ENCODE results near the gene GHR. TPM values are rescaled to one million over a fixed set of nuclear protein-coding genes. Genes with fewer than 3 reads are reported as not detected.

GHR gene
- total and polyA plus RNA-seq, 10 of the 15 experiments (the other 5 are each of a cell fraction or from before 2014, with no cell fraction given), result 0.23 to 10.2 (median 0.48) TPM

GRCh38 chr5:42598311-42598710 lies 175.1 kb downstream of the GHR start:
- ChIA-PET POLR2A (no interaction called here), CTCF (interaction anchor here (1.0 to 1.2 kb wide), 2 partner anchors 12 to 14 kb away, joined by 3 to 4 read pairs; no protein-coding TSS in a partner anchor), SMC1A (ENCODE audit: uncharacterized antibody, unreplicated experiment) (interaction anchor here (1.6 to 2.5 kb wide), 2 partner anchors 9 to 292 kb away, joined by 3 to 9 read pairs; no protein-coding TSS in a partner anchor), RAD21 (ENCODE audit: unreplicated experiment) (interaction anchor here (1.3 kb wide), 1 partner anchor 175 kb away, joined by 3 read pairs; the partner anchor contains the start of gene GHR)
- H3K4me1 ChIP-seq (ENCODE audit: control insufficient read depth, insufficient read depth, low read length), result no peaks in the 10 kb centered on the region
- no peak overlapping the region for H3K4me2 ChIP-seq (ENCODE audit: control insufficient read depth, insufficient read depth)
- H3K9ac ChIP-seq (ENCODE audit: control insufficient read depth, insufficient read depth, low read length), result no peak overlapping the region
- no peak overlapping the region for H3K4me3 ChIP-seq
- H3K79me2 ChIP-seq (ENCODE audit: control insufficient read depth, insufficient read depth, low read length), result no peaks in the 10 kb centered on the region
- H3K36me3 ChIP-seq (ENCODE audit: control insufficient read depth in 2 of 2, insufficient read depth in 2 of 2, low read length in 1 of 2), result no peaks in the 10 kb centered on the region
- ATAC-seq (no peak), FAIRE-seq (no peak), DNase-seq (ENCODE audit: low read depth, low spot score) (no peak)
- TF ChIP-seq EP300 (IDR thresholded peaks at IDR 0.05; ENCODE audit: borderline replicate concordance in 1 of 2, control insufficient read depth in 1 of 2, low read depth in 2 of 2, low read length in 2 of 2), result no peak
- no peaks in the 10 kb centered on the region for H4K20me1 ChIP-seq (ENCODE audit: control insufficient read depth, insufficient read depth)
- no TSS peak for BruUV-seq (replicated peaks)
- no peaks in the 10 kb centered on the region for H3K9me3 ChIP-seq (replicated peaks; ENCODE audit: control insufficient read depth, insufficient read depth, low read length)
- H3K27ac ChIP-seq (ENCODE audit: control insufficient read depth, insufficient read depth), result no peak overlapping the region
- H3K27me3 ChIP-seq (replicated peaks in 1 of 2; ENCODE audit: control insufficient read depth in 2 of 2, insufficient read depth in 2 of 2, low read length in 1 of 2), result no peaks in the 10 kb centered on the region
- in situ Hi-C loops (cut with MboI), result no loop called here
- no peak overlapping the region for H2AFZ ChIP-seq (ENCODE audit: control insufficient read depth, low read depth, low read length)
- intact Hi-C loops (cut with micrococcal nuclease; ENCODE audit: unreplicated experiment), result no loop called here

DNA sequence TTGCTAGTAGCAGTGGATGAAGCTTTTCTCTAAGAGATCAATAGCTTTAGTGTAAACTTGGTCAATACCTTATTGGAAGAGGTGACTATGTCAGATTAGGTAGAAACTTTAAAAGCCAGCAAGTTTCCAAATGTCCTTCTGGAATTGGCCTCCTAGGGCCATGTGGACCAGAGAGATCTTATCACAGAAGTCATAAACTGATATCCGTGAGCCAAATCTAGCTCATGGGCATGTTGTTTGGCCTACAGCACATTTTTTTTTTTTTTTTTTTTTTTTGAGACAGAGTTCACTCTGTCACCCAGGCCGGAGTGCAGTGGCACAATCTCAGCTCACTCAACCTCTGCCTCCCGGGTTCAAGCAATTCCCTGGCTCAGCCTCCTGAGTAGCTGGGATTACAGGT lies 175.9 kb downstream of the GHR start:
- intact Hi-C loops (cut with micrococcal nuclease; ENCODE audit: unreplicated experiment) (no loop called here), in situ Hi-C loops (cut with MboI) (no loop called here)
- Histone ChIP-seq H3K4me2 (ENCODE audit: control insufficient read depth, insufficient read depth) (no peak overlapping the region), H3K79me2 (ENCODE audit: control insufficient read depth, insufficient read depth, low read length) (no peaks in the 10 kb centered on the region), H3K27me3 (replicated peaks in 1 of 2; ENCODE audit: control insufficient read depth in 2 of 2, insufficient read depth in 2 of 2, low read length in 1 of 2) (no peaks in the 10 kb centered on the region), H3K9ac (ENCODE audit: control insufficient read depth, insufficient read depth, low read length) (no peak overlapping the region), H3K27ac (ENCODE audit: control insufficient read depth, insufficient read depth) (no peak overlapping the region), H3K9me3 (replicated peaks; ENCODE audit: control insufficient read depth, insufficient read depth, low read length) (no peaks in the 10 kb centered on the region), H4K20me1 (ENCODE audit: control insufficient read depth, insufficient read depth) (no peaks in the 10 kb centered on the region), H3K4me1 (ENCODE audit: control insufficient read depth, insufficient read depth, low read length) (no peaks in the 10 kb centered on the region), H3K4me3 (no peak overlapping the region), H2AFZ (ENCODE audit: control insufficient read depth, low read depth, low read length) (no peak overlapping the region), H3K36me3 (ENCODE audit: control insufficient read depth in 2 of 2, insufficient read depth in 2 of 2, low read length in 1 of 2) (no peaks in the 10 kb centered on the region)
- no TSS peak for BruUV-seq (replicated peaks)
- CTCF ChIA-PET, result interaction anchor here (0.8 to 1.2 kb wide), 3 partner anchors 13 to 150 kb away, joined by 3 to 4 read pairs (median 3); no protein-coding TSS in a partner anchor
- SMC1A ChIA-PET (ENCODE audit: uncharacterized antibody, unreplicated experiment), result interaction anchor here (0.6 to 2.5 kb wide), 5 partner anchors 8 to 291 kb away, joined by 3 to 9 read pairs (median 3); no protein-coding TSS in a partner anchor
- RAD21 ChIA-PET (ENCODE audit: unreplicated experiment), result interaction anchor here (0.6 to 1.4 kb wide), 5 partner anchors 14 to 696 kb away, joined by 3 to 4 read pairs (median 3); partner anchors contain the start of gene GHR
- DNase-seq (ENCODE audit: low read depth, low spot score) (no peak), ATAC-seq (no peak), FAIRE-seq (no peak)
- POLR2A ChIA-PET, result interaction anchor here (1.1 kb wide), 1 partner anchor 32 kb away, joined by 4 read pairs; no protein-coding TSS in a partner anchor
- WGBS (ENCODE audit: insufficient coverage, insufficient replicate concordance, low lambda C conversion rate, missing lambda C conversion rate), result 34% methylated on average over 3 of the region's 3 CpGs
- no peak for TF ChIP-seq TBL1XR1 (IDR thresholded peaks at IDR 0.05; ENCODE audit: low read depth, low read length)
- TF ChIP-seq EZH2 (IDR thresholded peaks at IDR 0.05; ENCODE audit: borderline replicate concordance, control insufficient read depth, low read depth, low read length), result no peak
- no peak for TF ChIP-seq BHLHE40 (IDR thresholded peaks at IDR 0.05; ENCODE audit: borderline replicate concordance in 1 of 2, low read depth in 2 of 2, low read length in 1 of 2)
- TF ChIP-seq WRNIP1 (IDR thresholded peaks at IDR 0.05; ENCODE audit: borderline replicate concordance, low read depth, low read length), result no peak
- TF ChIP-seq SMAD5 (IDR thresholded peaks at IDR 0.05; ENCODE audit: low read depth), result no peak
- no peak for TF ChIP-seq MXI1 (IDR thresholded peaks at IDR 0.05; ENCODE audit: low read depth, low read length)
- no peak for TF ChIP-seq ZNF384 (IDR thresholded peaks at IDR 0.05; ENCODE audit: borderline replicate concordance, low read depth, low read length)
- TF ChIP-seq ESRRA (IDR thresholded peaks at IDR 0.05; ENCODE audit: low read length), result no peak
- TF ChIP-seq PAX8 (IDR thresholded peaks at IDR 0.05), result no peak
- TF ChIP-seq BCL3 (IDR thresholded peaks at IDR 0.05; ENCODE audit: borderline replicate concordance, insufficient read depth, low read depth, low read length, poor library complexity, severe bottlenecking), result no peak
- no peak for TF ChIP-seq NR2F1 (conservative IDR thresholded peaks at IDR 0.05)
- TF ChIP-seq STAT1 (conservative IDR thresholded peaks at IDR 0.05), result no peak

Measured in GM12878 (cell line).